Measurements from ENCODE around the gene GEMIN4. TPM values are rescaled to one million over a fixed set of nuclear protein-coding genes. Genes with fewer than 3 reads are reported as not detected.

The GEMIN4 gene
- total and polyA plus RNA-seq, 2 of the 4 experiments (the other 2 are of a cell fraction) = 16.5 to 20.4 TPM

- no peak overlapping the region for H4K91ac ChIP-seq (ENCODE audit: insufficient read depth, low read depth, low read length)
- H3K79me1 ChIP-seq (ENCODE audit: low read depth in 1 of 2, low read length in 2 of 2) = peaks cover 31 to 58% of the 10 kb centered on the region in 2 experiments
- DNase-seq = no peak
- no peak overlapping the region for H4K8ac ChIP-seq (ENCODE audit: low read depth in 2 of 2, low read length in 2 of 2)
- in situ Hi-C loops (cut with MboI; ENCODE audit: low sequenced_read_pairs) = loop anchor here (5.0 kb wide), 1 partner anchor 195 kb away; no protein-coding TSS in a partner anchor
- H3K36me3 ChIP-seq (ENCODE audit: control insufficient read depth, insufficient read depth, low read length) = peaks cover 29% of the 10 kb centered on the region
- H2BK20ac ChIP-seq (ENCODE audit: low read depth, low read length) = no peak overlapping the region
- POLR2A ChIA-PET (ENCODE audit: unreplicated experiment) = interaction anchor here (0.6 kb wide), 2 partner anchors 191 to 192 kb away, joined by 3 to 22 read pairs; partner anchors contain the start of gene NXN
- no peak overlapping the region for H3K4ac ChIP-seq (ENCODE audit: low read depth, low read length)
- H3K4me1 ChIP-seq (ENCODE audit: control insufficient read depth, insufficient read depth, low read length) = peaks cover 9% of the 10 kb centered on the region
- intact Hi-C loops (cut with micrococcal nuclease) = no loop called here
- H3K4me2 ChIP-seq (ENCODE audit: low read depth, low read length) = no peak overlapping the region
- H3K14ac ChIP-seq (replicated peaks; ENCODE audit: low read depth, low read length) = no peak overlapping the region
- TF ChIP-seq, protein P1, sequence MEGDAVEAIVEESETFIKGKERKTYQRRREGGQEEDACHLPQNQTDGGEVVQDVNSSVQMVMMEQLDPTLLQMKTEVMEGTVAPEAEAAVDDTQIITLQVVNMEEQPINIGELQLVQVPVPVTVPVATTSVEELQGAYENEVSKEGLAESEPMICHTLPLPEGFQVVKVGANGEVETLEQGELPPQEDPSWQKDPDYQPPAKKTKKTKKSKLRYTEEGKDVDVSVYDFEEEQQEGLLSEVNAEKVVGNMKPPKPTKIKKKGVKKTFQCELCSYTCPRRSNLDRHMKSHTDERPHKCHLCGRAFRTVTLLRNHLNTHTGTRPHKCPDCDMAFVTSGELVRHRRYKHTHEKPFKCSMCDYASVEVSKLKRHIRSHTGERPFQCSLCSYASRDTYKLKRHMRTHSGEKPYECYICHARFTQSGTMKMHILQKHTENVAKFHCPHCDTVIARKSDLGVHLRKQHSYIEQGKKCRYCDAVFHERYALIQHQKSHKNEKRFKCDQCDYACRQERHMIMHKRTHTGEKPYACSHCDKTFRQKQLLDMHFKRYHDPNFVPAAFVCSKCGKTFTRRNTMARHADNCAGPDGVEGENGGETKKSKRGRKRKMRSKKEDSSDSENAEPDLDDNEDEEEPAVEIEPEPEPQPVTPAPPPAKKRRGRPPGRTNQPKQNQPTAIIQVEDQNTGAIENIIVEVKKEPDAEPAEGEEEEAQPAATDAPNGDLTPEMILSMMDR (conservative IDR thresholded peaks at IDR 0.05; ENCODE audit: low read depth, low read length) = no peak
- TF ChIP-seq BHLHE40 (IDR thresholded peaks at IDR 0.05; ENCODE audit: low read depth, low read length) = no peak
- no peak for TF ChIP-seq POLR2A (IDR thresholded peaks at IDR 0.05; ENCODE audit: low read depth, low read length)
- TF ChIP-seq CEBPB (IDR thresholded peaks at IDR 0.05; ENCODE audit: low read depth, low read length) = no peak
- TF ChIP-seq, protein P2, sequence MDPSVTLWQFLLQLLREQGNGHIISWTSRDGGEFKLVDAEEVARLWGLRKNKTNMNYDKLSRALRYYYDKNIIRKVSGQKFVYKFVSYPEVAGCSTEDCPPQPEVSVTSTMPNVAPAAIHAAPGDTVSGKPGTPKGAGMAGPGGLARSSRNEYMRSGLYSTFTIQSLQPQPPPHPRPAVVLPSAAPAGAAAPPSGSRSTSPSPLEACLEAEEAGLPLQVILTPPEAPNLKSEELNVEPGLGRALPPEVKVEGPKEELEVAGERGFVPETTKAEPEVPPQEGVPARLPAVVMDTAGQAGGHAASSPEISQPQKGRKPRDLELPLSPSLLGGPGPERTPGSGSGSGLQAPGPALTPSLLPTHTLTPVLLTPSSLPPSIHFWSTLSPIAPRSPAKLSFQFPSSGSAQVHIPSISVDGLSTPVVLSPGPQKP (IDR thresholded peaks at IDR 0.05; ENCODE audit: borderline replicate concordance, low read depth, low read length) = no peak
- no peak for TF ChIP-seq MXI1 (IDR thresholded peaks at IDR 0.05; ENCODE audit: borderline replicate concordance, low read depth, low read length)
- TF ChIP-seq RAD21 (IDR thresholded peaks at IDR 0.05; ENCODE audit: low read length) = no peak
- no peak for TF ChIP-seq MAZ (IDR thresholded peaks at IDR 0.05; ENCODE audit: borderline replicate concordance, low read depth, low read length)
- TF ChIP-seq CHD1 (IDR thresholded peaks at IDR 0.05; ENCODE audit: low read depth, low read length) = no peak
- TF ChIP-seq USF2 (IDR thresholded peaks at IDR 0.05; ENCODE audit: low read depth, low read length) = no peak
- TF ChIP-seq FOS (IDR thresholded peaks at IDR 0.05; ENCODE audit: low read depth, low read length) = no peak
- TF ChIP-seq SMC3 (IDR thresholded peaks at IDR 0.05; ENCODE audit: low read depth, low read length) = no peak
- TF ChIP-seq MAFK (IDR thresholded peaks at IDR 0.05; ENCODE audit: low read depth, low read length) = no peak
- TF ChIP-seq RCOR1 (IDR thresholded peaks at IDR 0.05; ENCODE audit: insufficient replicate concordance, low read length) = no peak
- TF ChIP-seq RFX5 (IDR thresholded peaks at IDR 0.05; ENCODE audit: low read depth, low read length) = no peak
- H2AFZ ChIP-seq (replicated peaks; ENCODE audit: low read length, poor library complexity) = no peak overlapping the region
- CTCF ChIA-PET = interaction anchor here (0.6 to 1.1 kb wide), 2 partner anchors 32 to 376 kb away, joined by 3 read pairs; no protein-coding TSS in a partner anchor
- H4K20me1 ChIP-seq (ENCODE audit: insufficient read depth, low read length) = peaks cover 16% of the 10 kb centered on the region
- H3K27me3 ChIP-seq (ENCODE audit: control insufficient read depth, insufficient read depth, low read length) = no peaks in the 10 kb centered on the region
- H3K9ac ChIP-seq (ENCODE audit: low read depth, low read length) = no peak overlapping the region
- no CpG with 5 or more reads among the region's 12 CpGs for WGBS, 2 experiments (ENCODE audit: extremely low coverage in 2 of 2, insufficient read length in 1 of 2)
- H3K56ac ChIP-seq (ENCODE audit: extremely low read depth, insufficient read depth, low read length) = no peak overlapping the region
- no TSS peak for BruUV-seq (replicated peaks)
- H3K4me3 ChIP-seq (ENCODE audit: insufficient read depth, low read depth, low read length) = no peak overlapping the region
- H3K18ac ChIP-seq (ENCODE audit: low read depth, low read length) = no peak overlapping the region
- H2BK120ac ChIP-seq (ENCODE audit: low read depth, low read length) = no peak overlapping the region
- H2BK15ac ChIP-seq (ENCODE audit: low read depth, low read length) = no peak overlapping the region
- H4K5ac ChIP-seq (ENCODE audit: low read depth, low read length) = no peak overlapping the region
- no peak overlapping the region for H3K27ac ChIP-seq (ENCODE audit: insufficient read depth, low read length)
- no peak overlapping the region for H2BK5ac ChIP-seq (ENCODE audit: low read depth, low read length, poor library complexity, severe bottlenecking)
- H3K9me1 ChIP-seq (ENCODE audit: insufficient read depth, low read length) = peaks cover 7% of the 10 kb centered on the region; the same call in 1 of the 2 replicates
- no peak for ATAC-seq (ENCODE audit: low read depth)
- no peak overlapping the region for H2AK9ac ChIP-seq (replicated peaks; ENCODE audit: low read depth, low read length, poor library complexity)
- no peak overlapping the region for H2AK5ac ChIP-seq (ENCODE audit: low read depth, low read length)
- H3K9me3 ChIP-seq (ENCODE audit: control insufficient read depth, insufficient read depth, low read length) = no peaks in the 10 kb centered on the region
- dilution Hi-C loops (cut with HindIII; ENCODE audit: low sequenced_read_pairs, unreplicated experiment) = loop anchor here (25.0 kb wide), 1 partner anchor 200 kb away; the partner anchor contains the start of genes NXN and TIMM22
- H3K23ac ChIP-seq (ENCODE audit: low read depth, low read length) = no peak overlapping the region
Observed at GRCh38 chr17:787641-788221, 35.7 kb upstream of the GEMIN4 start.

Measured in IMR-90 (cell line).